Amniotic epithelial cell (primary cell): ENCODE results near the gene POLR3H.

Experiments
- DNase-seq: peaks from one replicate; pipeline ENCODE4 v3.0.0-alpha.2; 2010; ENCODE audit warnings: low read depth

POLR3H gene

GRCh38 chr22:41535244-41535643, 9.0 kb downstream of the POLR3H start:
- DNase-seq = peak; percentile 56

GRCh38 chr22:41534219-41534618, 10.1 kb downstream of the POLR3H start:
- no peak for DNase-seq

GRCh38 chr22:41532908-41533825, 11.1 kb downstream of the POLR3H start:
- DNase-seq = peak; percentile 44

- DNase-seq = no peak
These were observed 12.4 kb downstream of the POLR3H start for GRCh38 chr22:41531715-41532477.

- no peak for DNase-seq
These were observed 13.2 kb downstream of the POLR3H start for GRCh38 chr22:41530890-41531714.

- DNase-seq = no peak
These were observed 15.2 kb downstream of the POLR3H start for GRCh38 chr22:41528938-41529561.

- no peak for DNase-seq
These were observed 16.0 kb downstream of the POLR3H start for GRCh38 chr22:41528132-41528766.

- DNase-seq = no peak
These were observed 17.2 kb downstream of the POLR3H start for GRCh38 chr22:41526830-41527799.

GRCh38 chr22:41526226-41526829, 17.9 kb downstream of the POLR3H start:
- no peak for DNase-seq

GRCh38 chr22:41525450-41526225, 18.6 kb downstream of the POLR3H start:
- no peak for DNase-seq

GRCh38 chr22:41524809-41525449, 19.3 kb downstream of the POLR3H start:
- peak; percentile 50 for DNase-seq

GRCh38 chr22:41524251-41524661, 20.0 kb downstream of the POLR3H start:
- DNase-seq = peak; percentile 91

- peak; percentile 92 for DNase-seq
These were observed 20.6 kb downstream of the POLR3H start for GRCh38 chr22:41523464-41524221.

GRCh38 chr22:41522813-41523212, 21.5 kb downstream of the POLR3H start:
- DNase-seq = no peak

GRCh38 chr22:41521126-41521525, 23.1 kb downstream of the POLR3H start:
- no peak for DNase-seq

- DNase-seq = no peak
These were observed 26.3 kb downstream of the POLR3H start for GRCh38 chr22:41518048-41518347.

- DNase-seq = peak; percentile 54
These were observed 26.9 kb downstream of the POLR3H start for GRCh38 chr22:41517172-41518047.
